Epidermal melanocyte (primary cell): Measurements from ENCODE around the gene PLXNB2.
"Not testable (repeated sequence)": the region's sequence is repeated elsewhere in the genome, so short reads cannot be mapped to it uniquely, and the experiment has no call there.

Experiments
- DNase-seq: peaks from one replicate; pipeline ENCODE4 v3.0.0; 2011; ENCODE audit warnings: low spot score; ENCODE audit not compliant: insufficient read length

The PLXNB2 gene

DNA sequence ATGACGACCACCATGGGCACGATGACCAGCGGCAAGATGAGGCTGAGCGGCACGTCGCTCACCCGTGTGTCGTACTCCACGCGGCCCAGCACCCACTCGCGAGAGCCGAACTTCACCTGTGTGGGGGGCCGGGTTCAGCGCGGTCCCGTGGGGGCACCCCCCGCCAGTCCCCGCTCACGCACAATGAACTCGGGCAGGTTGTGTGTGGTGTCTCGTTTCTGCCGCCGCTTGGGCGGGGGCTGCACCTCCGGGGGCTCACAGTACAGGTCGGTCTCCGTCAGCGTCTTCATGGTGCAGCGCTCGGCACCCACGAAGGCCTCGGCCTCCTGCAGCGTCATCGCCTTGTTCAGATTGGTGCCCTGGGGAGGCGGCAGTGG, 26.1 kb downstream of the PLXNB2 start:
- DNase-seq, result no peak

DNA sequence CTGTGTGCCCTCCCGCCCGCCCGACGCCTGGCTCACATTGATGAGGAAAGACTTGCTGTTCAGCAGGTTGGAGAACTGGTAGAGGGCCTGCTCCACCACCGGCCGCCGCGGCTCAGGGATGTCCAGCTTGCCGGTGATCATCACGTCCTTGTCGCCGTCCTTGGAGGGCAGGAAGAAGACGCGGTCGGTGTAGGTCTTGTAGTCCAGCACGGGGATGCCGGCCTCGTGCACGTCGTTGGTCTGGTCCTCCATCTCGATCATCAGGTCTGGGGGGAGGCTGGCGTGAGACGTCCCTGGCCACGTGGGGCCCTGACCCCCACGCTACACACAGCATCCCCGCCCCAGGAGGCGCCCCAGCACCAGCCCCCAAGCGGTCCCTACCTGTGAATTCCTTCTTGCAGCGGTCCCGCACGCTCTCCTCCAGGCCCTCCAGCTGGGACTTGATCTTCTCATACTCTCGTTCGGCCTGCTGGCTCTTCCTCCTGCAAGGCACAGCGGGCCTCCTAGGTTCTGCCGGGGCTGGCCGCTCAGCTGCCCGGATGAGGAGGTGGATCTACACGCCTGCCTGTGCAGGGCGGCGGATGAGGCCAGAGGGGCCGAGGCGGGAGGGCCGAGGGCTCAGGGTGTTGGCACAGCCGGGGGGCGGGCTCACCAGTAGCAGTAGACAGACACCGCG, 26.6 kb downstream of the PLXNB2 start:
- DNase-seq, result no peak

GRCh38 chr22:50280022-50280707, 27.3 kb downstream of the PLXNB2 start:
- no peak for DNase-seq

- DNase-seq, result no peak
These were observed 28.4 kb downstream of the PLXNB2 start for GRCh38 chr22:50278956-50279619.

DNA sequence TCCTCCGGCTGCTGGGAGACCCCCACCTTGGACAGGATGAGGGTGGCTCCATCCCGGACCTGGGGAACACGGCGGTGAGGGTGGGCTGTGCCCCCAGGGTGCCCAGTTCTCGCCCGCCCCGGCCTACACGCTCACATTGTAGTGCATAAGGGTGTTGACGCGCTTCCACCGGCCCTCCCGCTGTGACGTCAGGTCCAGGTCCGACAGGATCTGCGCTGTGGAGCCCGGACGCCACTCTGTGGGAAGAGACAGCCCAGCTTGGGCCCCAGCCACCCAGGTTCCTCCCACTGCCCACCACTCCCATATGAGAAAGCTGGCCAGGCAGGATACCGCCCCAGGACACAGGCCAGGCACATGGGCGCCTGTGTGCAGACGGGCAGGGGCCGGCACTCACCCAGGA, 29.0 kb downstream of the PLXNB2 start:
- DNase-seq, result no peak

GRCh38 chr22:50277761-50278160, 29.7 kb downstream of the PLXNB2 start:
- DNase-seq, result no peak

GRCh38 chr22:50276143-50276542, 31.3 kb downstream of the PLXNB2 start:
- DNase-seq, result no peak

- DNase-seq, result no peak
These were observed 32.0 kb downstream of the PLXNB2 start for GRCh38 chr22:50275181-50276055.

GRCh38 chr22:50274771-50275170, 32.7 kb downstream of the PLXNB2 start:
- no peak for DNase-seq

DNA sequence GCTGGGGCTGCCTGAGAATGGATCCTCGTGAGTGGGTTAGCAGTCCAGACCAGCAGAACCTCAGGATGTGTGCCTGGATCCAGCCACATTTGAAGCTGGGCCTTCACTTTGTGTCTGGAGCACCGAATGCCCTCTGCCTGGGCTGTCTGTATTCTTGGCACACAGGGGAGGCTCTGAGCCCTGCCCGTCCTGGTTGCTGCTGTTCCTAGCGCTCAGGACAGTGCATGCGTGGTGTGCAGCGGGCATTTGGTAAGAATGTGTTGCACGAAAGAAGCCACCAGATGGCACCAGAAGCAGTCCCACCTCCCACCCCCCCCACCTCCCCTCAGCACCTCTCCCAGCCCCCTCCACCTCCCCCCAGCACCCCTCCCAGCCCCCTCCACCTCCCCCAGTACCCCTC, 33.1 kb downstream of the PLXNB2 start:
- no peak for DNase-seq

- not testable (repeated sequence) for DNase-seq
These were observed 33.7 kb downstream of the PLXNB2 start for GRCh38 chr22:50273781-50274180.

- DNase-seq, result not testable (repeated sequence)
These were observed 34.1 kb downstream of the PLXNB2 start for GRCh38 chr22:50273352-50273751.

- DNase-seq, result no peak
These were observed 35.2 kb downstream of the PLXNB2 start for GRCh38 chr22:50272044-50272802.

- DNase-seq, result peak; percentile 55
These were observed 35.9 kb downstream of the PLXNB2 start for GRCh38 chr22:50271519-50271970.

- DNase-seq, result peak; percentile 80
These were observed 36.6 kb downstream of the PLXNB2 start for GRCh38 chr22:50270666-50271394.

DNA sequence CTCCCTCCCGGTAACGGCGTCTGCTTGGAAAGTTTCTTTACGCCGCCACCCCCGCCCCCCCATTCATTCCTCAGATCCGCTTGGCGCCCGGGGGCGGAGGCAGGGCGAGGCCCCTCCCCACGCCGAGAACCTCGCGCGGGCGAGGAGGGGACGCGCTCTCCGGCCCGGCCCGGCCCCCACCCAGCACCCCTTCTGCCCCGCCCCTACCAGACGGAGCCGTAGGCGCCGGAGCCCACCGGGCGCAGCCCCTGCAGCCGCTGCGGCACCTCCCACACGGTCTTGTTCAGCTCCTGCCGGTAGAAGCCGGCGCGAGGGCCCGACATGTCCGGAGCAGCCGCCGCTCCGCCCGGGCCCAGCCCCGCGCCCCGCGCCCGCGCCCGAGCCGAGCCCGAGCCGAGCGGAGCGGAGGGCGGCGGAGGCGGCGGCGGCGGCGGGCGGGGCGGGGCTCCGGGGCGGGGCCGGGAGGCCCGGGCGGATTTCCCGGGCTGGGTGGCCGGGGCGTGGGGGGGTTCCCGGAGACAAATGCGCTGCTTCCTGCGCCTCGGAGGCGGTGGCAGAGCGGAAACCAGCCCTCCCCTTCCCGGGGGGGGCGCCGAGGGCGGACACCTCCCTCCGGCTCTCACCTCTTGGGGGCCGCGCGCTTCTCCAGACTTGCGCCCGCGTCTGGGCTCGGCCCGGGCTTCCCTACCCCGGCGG, 37.3 kb downstream of the PLXNB2 start, which contains the start of gene MAPK11:
TSS of gene MAPK11 (minus strand) at position 411 of the 696 bp plus-strand sequence. CDS start at position 323, 88 bp downstream.
- DNase-seq, result no peak

- no peak for DNase-seq
These were observed 37.9 kb downstream of the PLXNB2 start for GRCh38 chr22:50269573-50269969.

GRCh38 chr22:50268655-50269113, 38.8 kb downstream of the PLXNB2 start:
- no peak for DNase-seq
